Femur (tissue), 1 donor: ENCODE measurements around the gene ALDH1A3.

Source experiments
- DNase-seq: peaks from one replicate; pipeline ENCODE4 v3.0.0-alpha.2; 2017

ALDH1A3 gene

GRCh38 chr15:100859970-100860828 is 19.4 kb upstream of the ALDH1A3 start:
- no peak for DNase-seq

GRCh38 chr15:100860829-100861510 is 18.7 kb upstream of the ALDH1A3 start:
- DNase-seq: no peak

GRCh38 chr15:100861511-100861991 is 18.1 kb upstream of the ALDH1A3 start:
- peak; percentile 78 for DNase-seq

- no peak for DNase-seq
Measured at GRCh38 chr15:100862162-100862561, 17.5 kb upstream of the ALDH1A3 start.

GRCh38 chr15:100863075-100863795 is 16.4 kb upstream of the ALDH1A3 start:
- DNase-seq: no peak

GRCh38 chr15:100863796-100864267 is 15.8 kb upstream of the ALDH1A3 start:
- peak; percentile 91 for DNase-seq

- no peak for DNase-seq
Measured at GRCh38 chr15:100866386-100867330, 13.0 kb upstream of the ALDH1A3 start.

GRCh38 chr15:100867433-100867832 is 12.2 kb upstream of the ALDH1A3 start:
- no peak for DNase-seq

GRCh38 chr15:100869151-100869999 is 10.3 kb upstream of the ALDH1A3 start:
- DNase-seq: no peak

GRCh38 chr15:100873029-100873677 is 6.5 kb upstream of the ALDH1A3 start:
- DNase-seq: peak; percentile 75

- no peak for DNase-seq
Measured at GRCh38 chr15:100875495-100875894, 4.1 kb upstream of the ALDH1A3 start.

GRCh38 chr15:100875976-100876375 is 3.7 kb upstream of the ALDH1A3 start:
- DNase-seq: no peak

GRCh38 chr15:100877551-100877950 is 2.1 kb upstream of the ALDH1A3 start:
- no peak for DNase-seq

- DNase-seq: no peak
Measured at GRCh38 chr15:100878130-100878529, 1.5 kb upstream of the ALDH1A3 start.

GRCh38 chr15:100878648-100879047 is 983 bp upstream of the ALDH1A3 start:
- no peak for DNase-seq

- no peak for DNase-seq
Measured at GRCh38 chr15:100879061-100879463, 569 bp upstream of the ALDH1A3 start.

- DNase-seq: no peak
Measured at GRCh38 chr15:100880139-100880896, 687 bp downstream of the ALDH1A3 start.

- DNase-seq: no peak
Measured at GRCh38 chr15:100880897-100881242, 1.2 kb downstream of the ALDH1A3 start.

- no peak for DNase-seq
Measured at GRCh38 chr15:100881573-100882336, 2.1 kb downstream of the ALDH1A3 start.
